Activated CD4-positive, CD25-positive, alpha-beta regulatory T cell treated with anti-CD3 and anti-CD28 coated beads, Interleukin-2, amount 50 U/mL, for 16 hours (primary cell): ENCODE measurements around the gene CACNA1H.
"Not testable (repeated sequence)": the region's sequence is repeated elsewhere in the genome, so short reads cannot be mapped to it uniquely, and the experiment has no call there.

Experiments
- DNase-seq: peaks from one replicate; pipeline ENCODE4 v3.0.0-alpha.2; 2020; ENCODE audit warnings: low read depth, low spot score

Gene CACNA1H

GRCh38 chr16:1247903-1248537, 95.1 kb downstream of the CACNA1H start:
- not testable (repeated sequence) for DNase-seq

DNA sequence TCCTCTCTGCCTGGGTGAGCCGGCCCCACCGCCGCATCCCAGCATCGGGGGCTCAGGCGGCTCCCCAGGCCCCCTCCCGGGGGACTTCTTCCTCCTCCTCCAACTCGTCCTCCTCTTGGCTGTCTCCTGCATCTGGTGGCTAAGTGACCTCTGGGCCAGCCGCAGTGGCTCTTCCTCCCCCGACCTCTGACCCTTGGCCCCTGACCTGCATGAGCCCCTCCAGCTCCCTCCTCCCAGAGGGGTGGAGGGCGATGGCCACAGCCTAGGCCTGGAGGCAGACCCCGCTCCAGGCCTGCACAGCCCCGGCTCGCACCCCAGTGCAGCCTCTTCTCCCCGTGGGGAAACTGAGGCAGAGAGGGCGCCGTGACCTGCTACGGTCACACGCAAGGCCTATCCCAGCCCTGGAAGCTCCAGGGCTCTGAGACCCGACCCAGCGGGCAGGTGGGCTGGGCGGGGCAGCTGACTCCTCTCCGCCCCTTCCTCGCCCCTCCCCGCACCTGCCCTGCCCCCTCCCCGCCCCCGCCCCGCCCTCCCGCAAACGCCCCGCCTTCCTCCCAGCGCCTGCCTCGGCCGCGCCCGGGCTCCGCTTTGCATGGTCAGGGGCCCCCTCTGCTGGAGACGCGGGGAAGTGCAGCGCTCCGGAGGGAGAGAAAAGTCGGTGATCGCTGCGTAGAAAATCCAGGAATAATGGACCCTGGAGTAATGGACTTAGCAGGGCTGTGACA, 96.3 kb downstream of the CACNA1H start:
- not testable (repeated sequence) for DNase-seq

GRCh38 chr16:1253701-1254364, 100.9 kb downstream of the CACNA1H start:
- not testable (repeated sequence) for DNase-seq

GRCh38 chr16:1254821-1255220, 101.9 kb downstream of the CACNA1H start:
- not testable (repeated sequence) for DNase-seq

DNA sequence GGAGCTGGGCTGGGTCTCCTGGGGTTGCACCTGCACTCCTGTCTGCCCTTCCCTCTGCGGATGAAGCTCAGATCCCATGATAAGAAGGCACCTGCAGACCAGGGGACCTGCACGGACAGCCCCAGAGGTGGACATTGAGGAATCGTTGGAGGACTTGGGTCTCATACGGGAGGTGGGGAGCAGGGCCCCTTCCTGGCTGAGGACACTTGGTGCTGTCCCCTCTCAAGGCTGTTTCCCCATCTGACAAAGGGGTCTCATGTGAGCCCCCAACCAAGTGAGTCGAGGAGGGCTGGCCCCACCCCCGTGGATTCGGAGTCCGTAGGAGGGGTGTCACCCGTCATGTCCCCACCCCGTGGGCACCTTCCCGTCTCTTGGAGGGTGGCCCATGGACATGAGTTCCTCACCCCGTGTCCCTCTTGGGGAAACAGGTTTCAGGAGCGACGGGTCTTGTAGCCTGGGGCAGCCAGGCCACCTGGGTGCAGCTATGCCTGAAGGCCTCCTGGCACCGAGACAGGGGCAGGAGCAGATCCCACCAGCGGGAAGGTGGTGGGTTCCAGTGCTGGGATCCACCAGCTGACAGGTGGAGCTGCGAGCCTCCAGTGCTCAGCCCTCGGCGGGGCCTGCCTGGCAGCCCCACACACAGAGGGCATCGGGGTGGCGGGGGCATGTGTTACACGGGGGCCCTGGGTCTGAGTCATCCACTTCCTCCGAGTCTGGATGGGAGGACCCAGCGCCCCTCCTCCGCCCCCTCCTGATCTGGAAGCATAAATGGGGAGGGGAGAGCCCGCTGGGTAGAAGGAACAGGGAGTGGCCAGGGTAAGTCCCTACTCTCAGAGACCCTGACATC, 102.6 kb downstream of the CACNA1H start, which contains the start of gene TPSD1:
TPSD1 (plus strand) TSS at position 794 of the 847 bp plus-strand sequence. CDS start 212 bp downstream, outside the sequence.
- not testable (repeated sequence) for DNase-seq

DNA sequence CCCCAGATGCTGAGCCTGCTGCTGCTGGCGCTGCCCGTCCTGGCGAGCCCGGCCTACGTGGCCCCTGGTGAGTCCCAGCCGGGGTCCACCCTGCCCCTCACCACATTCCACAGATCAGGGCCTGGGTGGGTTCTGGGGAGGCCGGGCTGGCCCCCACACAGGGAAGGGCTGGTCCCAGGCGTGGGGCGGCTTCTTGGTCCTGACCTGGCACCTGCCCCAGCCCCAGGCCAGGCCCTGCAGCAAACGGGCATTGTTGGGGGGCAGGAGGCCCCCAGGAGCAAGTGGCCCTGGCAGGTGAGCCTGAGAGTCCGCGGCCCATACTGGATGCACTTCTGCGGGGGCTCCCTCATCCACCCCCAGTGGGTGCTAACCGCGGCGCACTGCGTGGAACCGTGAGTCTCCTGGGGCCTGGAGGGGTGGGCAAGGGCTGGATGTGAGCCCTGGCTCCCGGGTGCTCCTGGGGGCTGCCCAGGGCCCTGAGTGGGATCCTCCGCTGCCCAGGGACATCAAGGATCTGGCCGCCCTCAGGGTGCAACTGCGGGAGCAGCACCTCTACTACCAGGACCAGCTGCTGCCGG, 103.5 kb downstream of the CACNA1H start:
- not testable (repeated sequence) for DNase-seq

DNA sequence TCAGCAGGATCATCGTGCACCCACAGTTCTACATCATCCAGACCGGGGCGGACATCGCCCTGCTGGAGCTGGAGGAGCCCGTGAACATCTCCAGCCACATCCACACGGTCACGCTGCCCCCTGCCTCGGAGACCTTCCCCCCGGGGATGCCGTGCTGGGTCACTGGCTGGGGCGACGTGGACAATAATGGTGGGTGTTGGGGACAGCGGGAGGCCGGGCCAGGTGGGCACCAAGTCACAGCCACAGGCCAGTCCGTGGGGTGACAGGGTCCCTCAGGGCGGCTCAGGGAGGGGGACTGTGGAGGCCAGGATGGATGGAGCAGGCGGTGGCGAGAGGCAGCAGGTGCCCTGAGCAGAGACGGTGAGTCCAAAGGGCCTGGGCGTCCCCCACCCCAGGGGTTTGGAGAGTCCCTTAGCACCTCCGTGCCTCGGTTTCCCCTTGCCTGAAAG, 104.0 kb downstream of the CACNA1H start:
- no peak for DNase-seq

DNA sequence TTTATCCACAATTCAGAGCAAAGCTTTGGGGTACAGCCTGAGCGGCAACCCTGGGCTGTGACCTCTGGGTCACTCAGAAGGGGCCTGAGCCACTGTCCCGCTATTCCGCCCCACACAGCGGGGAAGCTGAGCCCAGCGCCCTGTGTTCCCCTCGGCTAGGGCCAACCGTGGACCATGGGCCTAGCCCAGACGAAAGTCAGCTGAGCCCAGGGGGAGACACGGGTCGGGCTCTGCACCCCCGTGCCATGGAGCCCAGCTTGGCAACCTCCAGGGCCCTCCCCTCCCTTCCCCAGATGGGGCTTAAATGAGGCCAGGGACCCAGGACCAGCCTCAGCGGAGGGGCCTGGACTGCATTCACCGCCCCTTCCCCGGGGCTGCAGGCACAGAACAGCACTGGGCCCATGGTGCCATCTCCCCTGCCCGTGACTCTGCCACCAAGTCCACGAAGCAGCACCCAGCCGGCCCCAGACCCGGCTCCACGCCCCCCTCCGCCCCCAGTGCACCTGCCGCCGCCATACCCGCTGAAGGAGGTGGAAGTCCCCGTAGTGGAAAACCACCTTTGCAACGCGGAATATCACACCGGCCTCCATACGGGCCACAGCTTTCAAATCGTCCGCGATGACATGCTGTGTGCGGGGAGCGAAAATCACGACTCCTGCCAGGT, 104.8 kb downstream of the CACNA1H start:
- DNase-seq = no peak

DNA sequence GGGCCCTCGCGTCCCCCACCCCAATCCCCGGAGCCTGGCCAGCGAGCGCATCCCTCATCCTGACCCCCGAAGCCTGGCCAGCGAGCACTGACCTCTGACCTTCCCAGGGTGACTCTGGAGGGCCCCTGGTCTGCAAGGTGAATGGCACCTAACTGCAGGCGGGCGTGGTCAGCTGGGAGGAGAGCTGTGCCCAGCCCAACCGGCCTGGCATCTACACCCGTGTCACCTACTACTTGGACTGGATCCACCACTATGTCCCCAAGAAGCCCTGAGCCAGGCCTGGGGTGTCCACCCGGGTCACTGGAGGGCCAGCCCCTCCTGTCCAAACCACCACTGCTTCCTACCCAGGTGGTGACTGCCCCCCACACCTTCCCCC, 105.3 kb downstream of the CACNA1H start:
- DNase-seq = no peak

- DNase-seq = no peak
Measured at GRCh38 chr16:1258906-1259759, 106.2 kb downstream of the CACNA1H start.

- DNase-seq = no peak
Measured at GRCh38 chr16:1259760-1260068, 106.8 kb downstream of the CACNA1H start.

GRCh38 chr16:1260101-1260680, 107.3 kb downstream of the CACNA1H start:
- no peak for DNase-seq

GRCh38 chr16:1261131-1261892, 108.4 kb downstream of the CACNA1H start:
- no peak for DNase-seq

- no peak for DNase-seq
Measured at GRCh38 chr16:1262210-1262845, 109.4 kb downstream of the CACNA1H start.

- DNase-seq = no peak
Measured at GRCh38 chr16:1262846-1263221, 109.9 kb downstream of the CACNA1H start.

- no peak for DNase-seq
Measured at GRCh38 chr16:1263591-1264344, 110.9 kb downstream of the CACNA1H start.

DNA sequence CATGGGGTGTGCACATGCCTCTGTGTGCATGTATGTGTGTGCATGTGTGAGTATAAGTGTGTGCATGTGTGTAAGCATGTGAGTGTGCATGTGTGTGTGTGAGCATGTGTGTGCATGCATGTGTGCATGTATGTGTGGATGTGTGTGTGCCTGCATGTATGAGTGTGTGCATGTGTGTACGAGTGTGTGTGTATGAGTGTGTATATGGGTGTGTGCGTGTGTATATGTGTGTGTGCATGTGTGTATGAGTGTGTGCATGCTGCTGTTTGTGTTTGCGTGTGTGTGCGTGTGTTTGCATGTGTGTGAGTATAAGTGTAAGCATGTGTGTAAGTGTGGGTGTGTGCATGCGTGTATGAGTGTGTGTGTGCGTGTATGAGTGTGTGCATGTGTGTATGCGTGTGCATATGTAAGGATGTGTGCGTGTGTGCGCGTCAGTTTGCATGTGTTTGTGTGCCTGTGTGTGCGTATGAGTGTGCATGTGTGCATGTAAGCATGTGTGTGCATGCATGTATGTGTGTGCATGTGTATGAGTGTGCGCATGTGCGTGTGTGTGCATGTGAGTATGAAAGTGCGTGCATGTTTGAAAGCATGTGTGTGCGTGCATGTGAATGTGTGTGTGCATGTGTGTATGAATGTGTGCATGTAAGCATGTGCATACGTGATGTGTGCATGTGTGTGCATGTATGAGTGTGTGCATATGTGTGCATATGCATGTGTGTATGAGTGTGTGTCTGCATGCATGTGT, 111.6 kb downstream of the CACNA1H start:
- no peak for DNase-seq
